GM23338 (cell line): Measurements from ENCODE around the gene PIK3IP1. TPM values are rescaled to one million over a fixed set of nuclear protein-coding genes. Genes with fewer than 3 reads are reported as not detected.

Experiments
- CTCF ChIP-seq, 2 experiments: fragments of 200-600 bp in 1 of 2; sonication (generic) in 1 of 2; conservative IDR thresholded peaks; 2 replicates each; pipeline versions ENCODE4 v1.5.1 to v1.6.1; 2016 to 2017; ENCODE audit warnings: antibody characterized with exemption in 2 of 2, low read depth in 2 of 2, mild to moderate bottlenecking in 2 of 2, moderate library complexity in 1 of 2
- ETS1 ChIP-seq: IDR thresholded peaks from 2 replicates; pipeline ENCODE4 v1.6.1; 2016; ENCODE audit warnings: antibody characterized with exemption
- EZH2 ChIP-seq: fragments of 200-600 bp; sonication (generic); IDR thresholded peaks from one replicate; pipeline ENCODE4 v1.8.0; 2017; ENCODE audit warnings: antibody characterized with exemption, mild to moderate bottlenecking, low read depth; ENCODE audit not compliant: unreplicated experiment
- EZH2phosphoT487 ChIP-seq: fragments of 200-600 bp; sonication (generic); IDR thresholded peaks from one replicate; pipeline ENCODE4 v1.8.1; 2018; ENCODE audit warnings: antibody characterized with exemption; ENCODE audit not compliant: unreplicated experiment
- JUNB ChIP-seq: IDR thresholded peaks from one replicate; pipeline ENCODE4 v1.6.1; 2016; ENCODE audit warnings: antibody characterized with exemption; ENCODE audit not compliant: unreplicated experiment
- NANOG ChIP-seq: IDR thresholded peaks from 2 replicates; pipeline ENCODE4 v1.6.1; 2016; ENCODE audit warnings: antibody characterized with exemption, borderline replicate concordance
- POLR2AphosphoS5 ChIP-seq: IDR thresholded peaks from 2 replicates; pipeline ENCODE4 v1.6.1; 2016; ENCODE audit warnings: antibody characterized with exemption, low read depth
- STAT1 ChIP-seq: IDR thresholded peaks from one replicate; pipeline ENCODE4 v1.6.1; 2016; ENCODE audit warnings: antibody characterized with exemption; ENCODE audit not compliant: unreplicated experiment
- ZNF114 ChIP-seq: fragments of 250-450 bp; sonication (Bioruptor Pico); IDR thresholded peaks from 2 replicates; pipeline ENCODE4 v1.5.0; 2020; ENCODE audit warnings: mild to moderate bottlenecking, moderate library complexity
- ZNF331 ChIP-seq: fragments of 250-450 bp; sonication (Bioruptor Pico); IDR thresholded peaks from 2 replicates; pipeline ENCODE4 v1.5.0; 2020; ENCODE audit warnings: low read depth, mild to moderate bottlenecking, moderate library complexity
- ZNF462 ChIP-seq: fragments of 250-450 bp; sonication (Bioruptor Pico); IDR thresholded peaks from 2 replicates; pipeline ENCODE4 v1.5.0; 2020; ENCODE audit warnings: mild to moderate bottlenecking, moderate library complexity
- polyA plus RNA-seq: library from polyadenylated mRNA; unstranded; fragments of >200 nt; fragmentation: Nextera tagmentation; extraction: Ambion mirVana; gene quantifications from 2 replicates; pipeline ENCODE4 v1.2.1, GENCODE V29; 2016
- total RNA-seq: library from RNA; depleted of rRNA; stranded (reverse); fragments of >200 nt; shearing (Covaris generic); gene quantifications from 2 replicates; pipeline ENCODE4 v1.2.3, GENCODE V29; 2014

The PIK3IP1 gene
- total and polyA plus RNA-seq, 2 experiments from 2014 or later = 1.1 to 2.2 TPM

GRCh38 chr22:31271026-31271425, 21.3 kb downstream of the PIK3IP1 start (continued):
- TF ChIP-seq ZNF462 (CRISPR knock-in tag) = no peak
- TF ChIP-seq ZNF114 (CRISPR knock-in tag) = no peak
- TF ChIP-seq JUNB = no peak
- no peak for TF ChIP-seq CTCF (conservative IDR thresholded peaks at IDR 0.05; ENCODE audit: low read depth in 2 of 2)
- TF ChIP-seq EZH2 = no peak
- TF ChIP-seq POLR2AphosphoS5 = no peak
- TF ChIP-seq ETS1 = no peak
- no peak for TF ChIP-seq ZNF331
- no peak for TF ChIP-seq EZH2phosphoT487
- TF ChIP-seq STAT1 = no peak
- TF ChIP-seq NANOG = no peak
